Fibroblast of the aortic adventitia (primary cell): ENCODE measurements around the gene VIPR2. TPM values are rescaled to one million over a fixed set of nuclear protein-coding genes. Genes with fewer than 3 reads are reported as not detected.

ENCODE experiments used
- DNase-seq: peaks from one replicate; pipeline ENCODE4 v3.0.0-alpha.2; 2010; ENCODE audit warnings: low read depth
- H3K4me3 ChIP-seq: 2 replicates; pipeline ENCODE4 v1.5.1; 2011; ENCODE audit warnings: low read depth, mild to moderate bottlenecking, control low read depth, low read length, moderate library complexity
- CTCF ChIP-seq: IDR thresholded peaks from 2 replicates; pipeline ENCODE4 v1.5.1; 2011; ENCODE audit warnings: mild to moderate bottlenecking, low read length, control low read depth, inconsistent platforms; ENCODE audit not compliant: insufficient read depth
- total RNA-seq: library from RNA; depleted of rRNA; stranded (reverse); fragments of >200 nt; gene quantifications from 2 replicates; pipeline ENCODE4 v1.2.3, GENCODE V29; 2012; ENCODE audit warnings: low replicate concordance

Gene VIPR2
- total RNA-seq, 1 donor = not detected

DNA sequence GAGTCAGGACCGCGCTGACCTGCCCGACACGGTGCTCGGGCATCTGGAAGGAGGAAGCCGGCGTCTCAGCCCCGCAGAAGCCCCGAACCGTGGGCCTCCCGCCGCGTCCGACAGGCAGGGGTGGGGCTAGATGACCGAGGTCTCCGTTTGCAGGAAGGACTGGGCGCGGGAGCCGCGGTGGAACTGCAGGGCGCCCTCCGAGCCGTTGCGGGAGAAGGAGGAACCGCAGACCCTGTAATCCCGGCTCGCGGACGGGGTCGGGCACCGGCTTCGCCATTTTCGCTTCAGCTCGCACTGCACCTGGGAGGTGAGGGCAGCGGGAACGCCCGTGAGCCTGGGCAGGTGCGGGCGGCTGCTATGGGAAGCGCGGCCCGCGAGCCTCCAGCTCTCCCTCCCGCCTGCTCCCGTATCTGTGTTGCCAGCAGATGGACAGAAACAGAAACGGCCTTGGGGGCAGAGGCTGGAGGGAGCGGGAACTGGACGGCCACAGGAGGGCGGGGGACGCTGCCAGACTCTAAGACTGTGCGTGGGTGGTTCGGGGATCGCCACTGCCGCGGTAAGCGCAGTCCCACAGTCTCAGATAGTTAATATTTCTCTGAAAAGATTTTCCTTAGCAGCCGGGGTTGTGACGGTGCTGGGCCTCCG, 114.1 kb downstream of the VIPR2 start:
- TF ChIP-seq CTCF = peak; percentile 17
- H3K4me3 ChIP-seq = peak overlapping the region; percentile 41
- no peak for DNase-seq

DNA sequence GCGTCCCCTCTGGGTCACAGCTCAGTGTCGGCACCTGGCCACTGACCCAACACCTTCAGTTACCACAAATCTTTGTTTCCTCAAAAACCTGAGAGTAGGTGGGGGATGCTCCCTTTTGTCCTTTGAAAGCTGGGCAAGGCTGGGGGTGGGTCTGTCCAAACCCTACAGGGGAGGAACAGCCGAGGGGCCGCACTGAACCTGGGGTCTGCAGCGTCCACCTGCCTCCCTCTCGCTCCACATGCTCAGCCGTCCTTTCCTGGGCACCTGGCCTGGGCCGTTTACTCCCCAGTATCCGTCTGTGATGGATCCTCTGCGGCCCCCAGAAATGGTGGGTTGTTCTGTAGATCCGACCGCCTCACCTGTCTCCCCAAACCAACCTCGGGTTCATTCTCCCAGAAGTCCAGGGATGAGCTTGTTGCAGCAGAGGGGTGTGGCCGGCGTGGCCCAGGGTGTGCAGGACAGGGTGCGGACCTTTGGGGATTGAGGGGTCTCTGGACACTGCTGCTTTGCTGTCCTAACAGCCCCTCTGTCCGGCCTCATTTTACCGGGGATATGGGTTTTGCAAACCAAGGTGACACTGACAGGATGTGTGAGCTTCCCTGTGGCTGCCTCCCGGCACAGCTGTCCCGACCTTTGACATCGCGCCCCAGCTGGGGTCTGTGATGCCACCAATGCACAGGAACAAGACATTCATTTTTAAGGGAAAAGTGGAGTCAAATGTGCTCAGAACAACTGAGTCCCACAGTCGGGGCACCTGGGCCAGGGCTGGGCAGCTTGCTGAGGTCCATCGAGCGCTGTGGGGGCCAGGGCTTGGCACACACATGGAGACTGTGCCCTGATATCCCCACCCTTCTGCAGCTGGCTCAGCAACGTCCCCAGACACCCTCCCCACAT, 115.9 kb downstream of the VIPR2 start:
- no peak overlapping the region for H3K4me3 ChIP-seq
- TF ChIP-seq CTCF = no peak
- no peak for DNase-seq

DNA sequence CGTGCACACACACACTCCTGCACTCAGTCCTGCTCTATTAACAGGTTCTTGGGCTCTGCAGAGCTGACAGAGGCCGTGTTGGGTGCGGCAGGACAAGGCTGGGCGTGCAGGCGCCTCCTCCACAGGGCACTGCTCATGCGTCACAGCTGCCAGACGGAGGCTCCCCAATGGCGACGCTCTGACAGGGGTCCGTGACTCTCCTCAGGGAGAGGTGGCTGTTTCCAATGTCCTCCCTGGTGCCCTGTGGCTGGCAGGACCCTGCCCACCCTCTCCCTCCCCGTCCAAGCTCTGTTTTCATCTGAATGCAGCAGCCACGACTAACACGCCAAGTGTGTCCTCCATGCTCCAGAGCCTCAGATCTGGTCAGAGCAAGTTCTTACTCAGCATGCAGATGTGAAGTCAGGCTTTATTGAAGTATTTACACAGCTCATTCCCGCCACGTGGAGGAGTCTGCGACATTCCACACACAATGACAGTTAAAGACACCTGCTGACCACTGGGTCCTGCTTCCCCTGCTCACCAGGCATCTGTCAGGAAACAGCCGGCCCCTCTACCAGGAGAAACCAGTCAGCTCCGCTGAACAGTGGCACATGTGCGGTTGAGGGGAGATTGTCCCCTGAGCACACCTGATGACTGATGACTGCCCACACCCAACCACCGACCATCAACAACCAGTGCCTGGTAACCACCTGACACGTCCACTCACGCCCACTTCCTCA, 116.7 kb downstream of the VIPR2 start:
- no peak for DNase-seq
- no peak for TF ChIP-seq CTCF
- no peak overlapping the region for H3K4me3 ChIP-seq

GRCh38 chr7:159027056-159027788, 117.4 kb downstream of the VIPR2 start:
- no peak for DNase-seq
- no peak for TF ChIP-seq CTCF
- H3K4me3 ChIP-seq = no peak overlapping the region

GRCh38 chr7:159026271-159027055, 118.2 kb downstream of the VIPR2 start:
- H3K4me3 ChIP-seq = no peak overlapping the region
- DNase-seq = no peak
- TF ChIP-seq CTCF = no peak
